Measurements from ENCODE around the gene CD207. TPM values are rescaled to one million over a fixed set of nuclear protein-coding genes. Genes with fewer than 3 reads are reported as not detected.
A peak's percentile ranks its signal among the peaks of the same experiment; 100 is the strongest.

Gene CD207
- total RNA-seq, 1 donor, result not detected

- Histone ChIP-seq H4K20me1 (ENCODE audit: insufficient read depth, low read length) (no peaks in the 10 kb centered on the region), H3K27me3 (ENCODE audit: insufficient read depth, low read length) (peaks cover 11% of the 10 kb centered on the region), H2AFZ (ENCODE audit: low read length) (no peak overlapping the region), H3K4me3 (ENCODE audit: insufficient read depth, low read length) (no peak overlapping the region), H3K4me2 (ENCODE audit: insufficient read depth, low read length) (no peak overlapping the region), H3K36me3 (ENCODE audit: insufficient read depth, low read length) (no peaks in the 10 kb centered on the region), H3K27ac (ENCODE audit: low read depth, low read length) (no peak overlapping the region), H3K4me1 (ENCODE audit: insufficient read depth, low read length) (no peaks in the 10 kb centered on the region), H3K9me3 (ENCODE audit: low read depth, low read length) (no peaks in the 10 kb centered on the region), H3K79me2 (ENCODE audit: insufficient read depth, low read length) (no peaks in the 10 kb centered on the region)
- no peak for TF ChIP-seq CTCF (IDR thresholded peaks at IDR 0.05; ENCODE audit: extremely low read depth, low read depth, low read length)
- no peak for DNase-seq (ENCODE audit: insufficient read length, low spot score, missing footprints)
Measured at GRCh38 chr2:70834106-70834505, 1.5 kb downstream of the CD207 start.

GRCh38 chr2:70833246-70833645 is 2.4 kb downstream of the CD207 start:
- no peaks in the 10 kb centered on the region for H4K20me1 ChIP-seq (ENCODE audit: insufficient read depth, low read length)
- no peaks in the 10 kb centered on the region for H3K4me1 ChIP-seq (ENCODE audit: insufficient read depth, low read length)
- H3K9me3 ChIP-seq (ENCODE audit: low read depth, low read length), result no peaks in the 10 kb centered on the region
- no peak overlapping the region for H3K4me2 ChIP-seq (ENCODE audit: insufficient read depth, low read length)
- peak; percentile 55 for DNase-seq (ENCODE audit: insufficient read length, low spot score, missing footprints)
- no peak overlapping the region for H3K4me3 ChIP-seq (ENCODE audit: insufficient read depth, low read length)
- peaks cover 11% of the 10 kb centered on the region for H3K27me3 ChIP-seq (ENCODE audit: insufficient read depth, low read length)
- TF ChIP-seq CTCF (IDR thresholded peaks at IDR 0.05; ENCODE audit: extremely low read depth, low read depth, low read length), result no peak
- no peaks in the 10 kb centered on the region for H3K36me3 ChIP-seq (ENCODE audit: insufficient read depth, low read length)
- no peak overlapping the region for H2AFZ ChIP-seq (ENCODE audit: low read length)
- H3K79me2 ChIP-seq (ENCODE audit: insufficient read depth, low read length), result no peaks in the 10 kb centered on the region
- H3K27ac ChIP-seq (ENCODE audit: low read depth, low read length), result no peak overlapping the region

- no peak overlapping the region for H3K4me3 ChIP-seq (ENCODE audit: insufficient read depth, low read length)
- H3K79me2 ChIP-seq (ENCODE audit: insufficient read depth, low read length), result no peaks in the 10 kb centered on the region
- H4K20me1 ChIP-seq (ENCODE audit: insufficient read depth, low read length), result no peaks in the 10 kb centered on the region
- peaks cover 11% of the 10 kb centered on the region for H3K27me3 ChIP-seq (ENCODE audit: insufficient read depth, low read length)
- no peaks in the 10 kb centered on the region for H3K9me3 ChIP-seq (ENCODE audit: low read depth, low read length)
- H3K36me3 ChIP-seq (ENCODE audit: insufficient read depth, low read length), result no peaks in the 10 kb centered on the region
- H2AFZ ChIP-seq (ENCODE audit: low read length), result no peak overlapping the region
- no peak overlapping the region for H3K4me2 ChIP-seq (ENCODE audit: insufficient read depth, low read length)
- H3K4me1 ChIP-seq (ENCODE audit: insufficient read depth, low read length), result no peaks in the 10 kb centered on the region
- no peak overlapping the region for H3K27ac ChIP-seq (ENCODE audit: low read depth, low read length)
- no peak for TF ChIP-seq CTCF (IDR thresholded peaks at IDR 0.05; ENCODE audit: extremely low read depth, low read depth, low read length)
- no peak for DNase-seq (ENCODE audit: insufficient read length, low spot score, missing footprints)
Measured at GRCh38 chr2:70832386-70832785, 3.2 kb downstream of the CD207 start.

GRCh38 chr2:70831861-70832260 is 3.8 kb downstream of the CD207 start:
- H4K20me1 ChIP-seq (ENCODE audit: insufficient read depth, low read length), result no peaks in the 10 kb centered on the region
- H3K4me1 ChIP-seq (ENCODE audit: insufficient read depth, low read length), result no peaks in the 10 kb centered on the region
- DNase-seq (ENCODE audit: insufficient read length, low spot score, missing footprints), result peak; percentile 10
- TF ChIP-seq CTCF (IDR thresholded peaks at IDR 0.05; ENCODE audit: extremely low read depth, low read depth, low read length), result no peak
- H3K27me3 ChIP-seq (ENCODE audit: insufficient read depth, low read length), result peaks cover 11% of the 10 kb centered on the region
- H3K4me2 ChIP-seq (ENCODE audit: insufficient read depth, low read length), result no peak overlapping the region
- no peak overlapping the region for H3K4me3 ChIP-seq (ENCODE audit: insufficient read depth, low read length)
- no peak overlapping the region for H3K27ac ChIP-seq (ENCODE audit: low read depth, low read length)
- no peak overlapping the region for H2AFZ ChIP-seq (ENCODE audit: low read length)
- H3K9me3 ChIP-seq (ENCODE audit: low read depth, low read length), result no peaks in the 10 kb centered on the region
- H3K36me3 ChIP-seq (ENCODE audit: insufficient read depth, low read length), result no peaks in the 10 kb centered on the region
- H3K79me2 ChIP-seq (ENCODE audit: insufficient read depth, low read length), result no peaks in the 10 kb centered on the region

All from osteoblast (primary cell).